Parathyroid adenoma (tissue), 2 donors: ENCODE measurements around the gene PCDHB8.
"Not testable (repeated sequence)": the region's sequence is repeated elsewhere in the genome, so short reads cannot be mapped to it uniquely, and the experiment has no call there.

Experiments used
- H2AFZ ChIP-seq: fragments of 300-600 bp; sonication (generic); one replicate; pipeline ENCODE4 v1.7.0; 2017; ENCODE audit warnings: antibody characterized with exemption, mild to moderate bottlenecking
- H3K27ac ChIP-seq: fragments of 300-600 bp; sonication (generic); one replicate; pipeline ENCODE4 v1.7.0; 2017
- H3K27me3 ChIP-seq: fragments of 300-600 bp; sonication (generic); one replicate; pipeline ENCODE4 v1.7.0; 2017; ENCODE audit warnings: low read length; ENCODE audit not compliant: control insufficient read depth, insufficient read depth
- H3K36me3 ChIP-seq: fragments of 300-600 bp; sonication (generic); one replicate; pipeline ENCODE4 v1.7.0; 2017; ENCODE audit warnings: low read length; ENCODE audit not compliant: control insufficient read depth, insufficient read depth
- H3K4me1 ChIP-seq: fragments of 300-600 bp; sonication (generic); one replicate; pipeline ENCODE4 v1.7.0; 2017; ENCODE audit warnings: control low read depth
- H3K4me2 ChIP-seq: fragments of 300-600 bp; sonication (generic); one replicate; pipeline ENCODE4 v1.7.0; 2017; ENCODE audit warnings: low read length
- H3K4me3 ChIP-seq: fragments of 300-600 bp; sonication (generic); one replicate; pipeline ENCODE4 v1.7.0; 2017; ENCODE audit warnings: low read depth, low read length
- H3K79me2 ChIP-seq: fragments of 300-600 bp; sonication (generic); one replicate; pipeline ENCODE4 v1.7.0; 2017; ENCODE audit warnings: control low read depth
- H3K9ac ChIP-seq: fragments of 300-600 bp; sonication (generic); one replicate; pipeline ENCODE4 v1.7.0; 2017; ENCODE audit warnings: mild to moderate bottlenecking
- H3K9me3 ChIP-seq: fragments of 300-600 bp; sonication (generic); one replicate; pipeline ENCODE4 v1.7.0; 2017; ENCODE audit warnings: low read length; ENCODE audit not compliant: control insufficient read depth
- TF ChIP-seq, protein P1 (sequence below): fragments of 300-600 bp; sonication (generic); IDR thresholded peaks from one replicate; pipeline ENCODE4 v1.7.0; 2017; ENCODE audit warnings: antibody characterized with exemption, mild to moderate bottlenecking
- donor health status: primary hyperparathyroidism.

Gene PCDHB8

GRCh38 chr5:141172381-141173204 lies 5.0 kb upstream of the PCDHB8 start, which contains the start of gene PCDHB7:
TSS of gene PCDHB7 (plus strand) at chr5:141172644. CDS start at chr5:141172836, 192 bp downstream.
- H3K4me3 ChIP-seq, result no peak within 1 kb of the TSS
- H3K27ac ChIP-seq, result no peak within 1 kb of the TSS
- no peaks in the 10 kb centered on the region for H3K36me3 ChIP-seq
- no peaks in the 10 kb centered on the region for H3K79me2 ChIP-seq
- no peak within 1 kb of the TSS for H2AFZ ChIP-seq
- no peaks in the 10 kb centered on the region for H3K4me1 ChIP-seq
- H3K9ac ChIP-seq, result no peak within 1 kb of the TSS
- H3K9me3 ChIP-seq, result no peaks in the 10 kb centered on the region
- no peak within 1 kb of the TSS for H3K4me2 ChIP-seq
- TF ChIP-seq, protein P1, sequence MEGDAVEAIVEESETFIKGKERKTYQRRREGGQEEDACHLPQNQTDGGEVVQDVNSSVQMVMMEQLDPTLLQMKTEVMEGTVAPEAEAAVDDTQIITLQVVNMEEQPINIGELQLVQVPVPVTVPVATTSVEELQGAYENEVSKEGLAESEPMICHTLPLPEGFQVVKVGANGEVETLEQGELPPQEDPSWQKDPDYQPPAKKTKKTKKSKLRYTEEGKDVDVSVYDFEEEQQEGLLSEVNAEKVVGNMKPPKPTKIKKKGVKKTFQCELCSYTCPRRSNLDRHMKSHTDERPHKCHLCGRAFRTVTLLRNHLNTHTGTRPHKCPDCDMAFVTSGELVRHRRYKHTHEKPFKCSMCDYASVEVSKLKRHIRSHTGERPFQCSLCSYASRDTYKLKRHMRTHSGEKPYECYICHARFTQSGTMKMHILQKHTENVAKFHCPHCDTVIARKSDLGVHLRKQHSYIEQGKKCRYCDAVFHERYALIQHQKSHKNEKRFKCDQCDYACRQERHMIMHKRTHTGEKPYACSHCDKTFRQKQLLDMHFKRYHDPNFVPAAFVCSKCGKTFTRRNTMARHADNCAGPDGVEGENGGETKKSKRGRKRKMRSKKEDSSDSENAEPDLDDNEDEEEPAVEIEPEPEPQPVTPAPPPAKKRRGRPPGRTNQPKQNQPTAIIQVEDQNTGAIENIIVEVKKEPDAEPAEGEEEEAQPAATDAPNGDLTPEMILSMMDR, result no peak
- H3K27me3 ChIP-seq, result peaks cover 3% of the 10 kb centered on the region

DNA sequence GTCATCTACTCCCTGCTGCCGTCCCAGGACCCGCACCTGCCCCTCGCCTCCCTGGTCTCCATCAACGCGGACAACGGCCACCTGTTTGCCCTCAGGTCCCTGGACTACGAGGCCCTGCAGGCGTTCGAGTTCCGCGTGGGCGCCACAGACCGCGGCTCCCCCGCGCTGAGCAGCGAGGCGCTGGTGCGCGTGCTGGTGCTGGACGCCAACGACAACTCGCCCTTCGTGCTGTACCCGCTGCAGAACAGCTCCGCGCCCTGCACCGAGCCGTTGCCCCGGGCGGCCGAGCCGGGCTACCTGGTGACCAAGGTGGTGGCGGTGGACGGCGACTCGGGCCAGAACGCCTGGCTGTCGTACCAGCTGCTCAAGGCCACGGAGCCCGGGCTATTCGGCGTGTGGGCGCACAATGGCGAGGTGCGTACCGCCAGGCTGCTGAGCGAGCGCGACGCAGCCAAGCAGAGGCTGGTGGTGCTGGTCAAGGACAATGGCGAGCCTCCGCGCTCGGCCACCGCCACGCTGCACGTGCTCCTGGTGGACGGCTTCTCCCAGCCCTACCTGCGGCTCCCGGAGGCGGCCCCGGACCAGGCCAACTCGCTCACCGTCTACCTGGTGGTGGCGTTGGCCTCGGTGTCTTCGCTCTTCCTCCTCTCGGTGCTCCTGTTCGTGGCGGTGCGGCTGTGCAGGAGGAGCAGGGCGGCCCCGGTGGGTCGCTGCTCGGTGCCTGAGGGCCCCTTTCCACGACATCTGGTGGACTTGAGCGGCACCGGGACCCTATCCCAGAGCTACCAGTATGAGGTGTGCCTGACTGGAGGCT lies 3.1 kb upstream of the PCDHB8 start:
- H3K79me2 ChIP-seq, H3K4me1 ChIP-seq, H3K27me3 ChIP-seq, H2AFZ ChIP-seq, H3K9ac ChIP-seq, H3K4me2 ChIP-seq, H3K36me3 ChIP-seq, H3K9me3 ChIP-seq, H3K27ac ChIP-seq, H3K4me3 ChIP-seq: not testable (repeated sequence)

DNA sequence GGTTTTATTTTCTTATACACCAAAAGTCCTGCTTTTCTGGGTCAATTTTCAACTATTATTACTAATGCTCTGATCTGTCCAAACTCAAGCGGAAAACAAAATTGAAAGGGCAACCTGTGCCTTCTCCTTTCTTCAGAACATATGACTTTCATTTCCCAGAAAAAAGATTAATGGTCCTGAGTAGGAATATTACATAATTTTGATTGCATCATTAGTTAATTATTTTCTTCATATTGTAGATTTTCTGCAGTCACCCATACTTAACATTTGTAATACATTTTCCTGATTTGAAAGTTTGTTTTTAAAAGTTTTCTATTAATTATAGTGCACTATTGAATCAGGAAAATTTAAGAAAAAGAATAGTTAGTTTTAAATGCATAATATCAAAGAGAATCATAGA lies 1.7 kb upstream of the PCDHB8 start:
- H3K36me3 ChIP-seq, result no peaks in the 10 kb centered on the region
- no peak overlapping the region for H3K4me2 ChIP-seq
- no peak overlapping the region for H2AFZ ChIP-seq
- H3K4me3 ChIP-seq, result no peak overlapping the region
- H3K27me3 ChIP-seq, result peaks cover 11% of the 10 kb centered on the region
- H3K27ac ChIP-seq, result no peak overlapping the region
- no peak overlapping the region for H3K9ac ChIP-seq
- H3K9me3 ChIP-seq, result no peaks in the 10 kb centered on the region
- H3K79me2 ChIP-seq, result no peaks in the 10 kb centered on the region
- H3K4me1 ChIP-seq, result no peaks in the 10 kb centered on the region
- TF ChIP-seq, protein P1, result no peak

DNA sequence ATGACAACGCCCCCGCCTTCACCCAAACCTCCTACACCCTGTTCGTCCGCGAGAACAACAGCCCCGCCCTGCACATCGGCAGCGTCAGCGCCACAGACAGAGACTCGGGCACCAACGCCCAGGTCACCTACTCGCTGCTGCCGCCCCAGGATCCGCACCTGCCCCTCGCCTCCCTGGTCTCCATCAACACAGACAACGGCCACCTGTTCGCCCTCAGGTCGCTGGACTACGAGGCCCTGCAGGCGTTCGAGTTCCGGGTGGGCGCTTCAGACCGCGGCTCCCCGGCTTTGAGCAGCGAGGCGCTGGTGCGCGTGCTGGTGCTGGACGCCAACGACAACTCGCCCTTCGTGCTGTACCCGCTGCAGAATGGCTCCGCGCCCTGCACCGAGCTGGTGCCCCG lies 1.8 kb downstream of the PCDHB8 start:
- not testable (repeated sequence) for H3K9ac ChIP-seq, H3K4me2 ChIP-seq, H3K79me2 ChIP-seq, H3K9me3 ChIP-seq, H3K36me3 ChIP-seq, H3K27ac ChIP-seq, H3K4me3 ChIP-seq, H3K4me1 ChIP-seq, H2AFZ ChIP-seq
- peaks cover 11% of the 10 kb centered on the region for H3K27me3 ChIP-seq

- H3K4me3 ChIP-seq, H3K9ac ChIP-seq, H3K4me2 ChIP-seq, H3K4me1 ChIP-seq, H3K79me2 ChIP-seq, H2AFZ ChIP-seq, H3K9me3 ChIP-seq, H3K27ac ChIP-seq, H3K36me3 ChIP-seq: not testable (repeated sequence)
- peaks cover 11% of the 10 kb centered on the region for H3K27me3 ChIP-seq
These were observed 2.3 kb downstream of the PCDHB8 start for GRCh38 chr5:141179876-141180275.

DNA sequence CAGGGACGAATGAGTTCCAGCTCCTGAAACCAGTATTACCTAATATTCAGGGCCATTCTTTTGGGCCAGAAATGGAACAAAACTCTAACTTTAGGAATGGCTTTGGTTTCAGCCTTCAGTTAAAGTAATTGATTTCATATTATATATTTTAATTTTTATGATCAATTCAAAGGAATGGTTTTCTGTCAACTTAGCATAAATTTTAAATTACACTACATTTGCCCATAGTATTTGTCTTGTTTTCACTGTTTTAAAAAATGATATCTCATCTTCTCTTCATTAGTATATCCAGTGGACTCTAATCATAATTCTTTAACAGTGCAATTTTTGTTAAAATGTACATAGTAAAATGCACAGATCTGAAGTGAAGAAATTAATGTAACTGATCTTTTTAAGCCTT lies 2.7 kb downstream of the PCDHB8 start:
- no peaks in the 10 kb centered on the region for H3K79me2 ChIP-seq
- TF ChIP-seq, protein P1, result no peak
- no peak overlapping the region for H3K4me2 ChIP-seq
- no peak overlapping the region for H3K27ac ChIP-seq
- H3K9me3 ChIP-seq, result no peaks in the 10 kb centered on the region
- peaks cover 3% of the 10 kb centered on the region for H3K36me3 ChIP-seq
- no peak overlapping the region for H2AFZ ChIP-seq
- peaks cover 9% of the 10 kb centered on the region for H3K27me3 ChIP-seq
- no peak overlapping the region for H3K4me3 ChIP-seq
- H3K4me1 ChIP-seq, result no peaks in the 10 kb centered on the region
- no peak overlapping the region for H3K9ac ChIP-seq
